ENCODE measurements around the gene HTT-AS.

Gene HTT-AS

GRCh38 chr4:3091464-3091863, 17.1 kb upstream of the HTT-AS start:
- no peak for DNase-seq

GRCh38 chr4:3087115-3087797, 12.9 kb upstream of the HTT-AS start:
- no peak for DNase-seq

- DNase-seq = no peak
Observed at GRCh38 chr4:3085948-3086670, 11.8 kb upstream of the HTT-AS start.

GRCh38 chr4:3083732-3084131, 9.4 kb upstream of the HTT-AS start:
- no peak for DNase-seq

- DNase-seq = no peak
Observed at GRCh38 chr4:3082925-3083515, 8.7 kb upstream of the HTT-AS start.

- DNase-seq = no peak
Observed at GRCh38 chr4:3079694-3080123, 5.4 kb upstream of the HTT-AS start.

- no peak for DNase-seq
Observed at GRCh38 chr4:3077796-3078195, 3.5 kb upstream of the HTT-AS start.

- no peak for DNase-seq
Observed at GRCh38 chr4:3075652-3075981, 1.3 kb upstream of the HTT-AS start.

GRCh38 chr4:3074846-3075651, 711 bp upstream of the HTT-AS start:
- peak in 33 of 58 donors; percentile 9 to 58 (median 35) for DNase-seq

GRCh38 chr4:3073158-3074077, 920 bp downstream of the HTT-AS start:
- DNase-seq = peak in 2 of 58 donors; percentile 28 to 44

GRCh38 chr4:3071811-3072210, 2.5 kb downstream of the HTT-AS start:
- no peak for DNase-seq

GRCh38 chr4:3070709-3071500, 3.4 kb downstream of the HTT-AS start:
- DNase-seq = no peak

GRCh38 chr4:3069661-3070199, 4.6 kb downstream of the HTT-AS start:
- no peak for DNase-seq

GRCh38 chr4:3067473-3068001, 6.8 kb downstream of the HTT-AS start:
- DNase-seq = peak in 7 of 58 donors; percentile 5 to 54 (median 13)

- DNase-seq = no peak
Observed at GRCh38 chr4:3066836-3067400, 7.4 kb downstream of the HTT-AS start.

- DNase-seq = no peak
Observed at GRCh38 chr4:3065551-3065950, 8.8 kb downstream of the HTT-AS start.

GRCh38 chr4:3062471-3062870, 11.9 kb downstream of the HTT-AS start:
- DNase-seq = no peak

GRCh38 chr4:3060946-3061345, 13.4 kb downstream of the HTT-AS start:
- DNase-seq = no peak

GRCh38 chr4:3059943-3060342, 14.4 kb downstream of the HTT-AS start:
- no peak for DNase-seq
